GM21390 (cell line): ENCODE measurements around the gene PATE1.

Source experiments
- ATAC-seq: cut with Tn5 transposase; IDR thresholded peaks from one replicate; pipeline ENCODE4 v1.9.1; 2021; ENCODE audit not compliant: unreplicated experiment

PATE1 gene

GRCh38 chr11:125787827-125788226, 41.7 kb downstream of the PATE1 start, which contains the start of gene PATE3:
Gene PATE3, plus strand, starts transcription at chr11:125788127. Its CDS starts 25 bp downstream, at chr11:125788152.
- no peak for ATAC-seq

DNA sequence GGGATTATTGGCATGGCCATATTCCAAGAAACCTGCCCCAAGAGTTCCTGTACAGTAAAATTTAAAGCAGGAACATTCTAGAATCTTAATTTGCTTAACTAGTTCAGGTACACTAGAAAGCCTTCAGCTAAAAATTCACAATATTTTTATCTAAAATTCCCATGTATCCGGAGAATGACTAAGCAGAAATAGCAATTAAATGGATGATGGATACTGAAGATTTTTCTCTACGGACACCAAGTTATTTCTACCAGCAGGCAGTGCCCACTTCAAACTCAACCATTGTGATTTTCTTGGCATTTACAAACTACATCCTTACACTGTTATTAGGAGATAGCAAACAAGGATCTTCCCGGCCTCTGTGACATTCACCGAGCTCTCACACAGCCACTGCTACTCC, 44.7 kb downstream of the PATE1 start:
- no peak for ATAC-seq

DNA sequence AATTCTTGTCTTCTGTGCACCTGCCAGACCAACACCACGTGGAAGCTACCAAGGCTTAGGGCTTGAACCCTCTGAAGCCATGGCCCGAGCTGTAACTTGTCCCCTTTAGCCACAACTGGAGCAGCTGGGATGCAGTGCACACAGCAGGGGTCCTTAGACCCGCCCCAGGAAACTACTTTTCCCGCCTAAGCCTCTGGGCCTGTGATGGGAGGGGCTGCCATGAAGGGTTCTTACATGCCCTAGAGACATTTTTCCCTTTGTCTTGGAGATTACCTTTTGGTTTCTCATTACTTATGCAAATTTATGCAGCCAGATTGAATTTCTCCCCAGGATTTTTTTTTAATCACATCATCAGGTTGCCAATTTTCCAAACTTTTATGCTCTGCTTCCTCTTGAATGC, 51.6 kb downstream of the PATE1 start:
- ATAC-seq: no peak
